Left lung (tissue), 10 donors: ENCODE results near the gene DNAH3. TPM values are rescaled to one million over a fixed set of nuclear protein-coding genes. Genes with fewer than 3 reads are reported as not detected.
"Not testable (repeated sequence)": the region's sequence is repeated elsewhere in the genome, so short reads cannot be mapped to it uniquely, and the experiment has no call there.

Experiments used
- ATAC-seq: fragments of 200-7000 bp; cut with Tn5 transposase; one replicate; pipeline ENCODE4 v1.9.1; 2020; ENCODE audit warnings: moderate library complexity
- DNase-seq, 4 donors: peaks; one replicate each; pipeline ENCODE4 v3.0.0-alpha.2; 2013 to 2020
- H3K27ac ChIP-seq, 2 donors: fragments of 200-600 bp; sonication (generic) in 1 of 2; one replicate each; pipeline versions ENCODE4 v1.5.0 to v1.8.0; 2020 to 2021
- H3K27me3 ChIP-seq, 2 donors: fragments of 200-600 bp; sonication (generic) in 1 of 2; one replicate each; pipeline versions ENCODE4 v1.5.0 to v1.8.0; 2020 to 2021
- H3K36me3 ChIP-seq, 2 donors: fragments of 200-600 bp; sonication (generic) in 1 of 2; one replicate each; pipeline versions ENCODE4 v1.5.0 to v1.8.0; 2020 to 2021
- H3K4me1 ChIP-seq, 2 donors: fragments of 200-600 bp; one replicate each; pipeline ENCODE4 v1.8.0; 2021
- H3K4me3 ChIP-seq, 2 donors: fragments of 200-600 bp; sonication (generic) in 1 of 2; one replicate each; pipeline versions ENCODE4 v1.5.0 to v1.8.0; 2020 to 2021; ENCODE audit warnings: mild to moderate bottlenecking in 1 of 2
- H3K9me3 ChIP-seq, 2 donors: fragments of 200-600 bp; sonication (generic) in 1 of 2; one replicate each; pipeline versions ENCODE4 v1.5.0 to v1.8.0; 2020 to 2021
- intact Hi-C, 2 donors: fragments of 100-400 bp; cut with DNase I; formaldehyde crosslinking; loops; one replicate each; pipeline versions ENCODE4 v1.11.2 to v1.14.2; 2022
- polyA plus RNA-seq, 6 donors: library from polyadenylated mRNA; unstranded; fragments of 120-200 nt; gene quantifications; one replicate each; pipeline ENCODE4 v1.2.1, GENCODE V29; 2013; ENCODE audit not compliant: insufficient read length in 6 of 6
- total RNA-seq, 2 donors: library from RNA; stranded (reverse); fragmentation: NEBNext Ultra II Directional; extraction: Animal tissue kit (Norgen Biotek cat#: 25700); gene quantifications; one replicate each; pipeline ENCODE4 v1.2.1, GENCODE V29; 2021
- TF ChIP-seq, protein P1 (sequence below), 2 donors: fragments of 200-600 bp; sonication (generic) in 1 of 2; IDR thresholded peaks; one replicate each; pipeline versions ENCODE4 v1.5.0 to v1.8.0; 2021; ENCODE audit warnings: antibody characterized with exemption in 2 of 2
- donor health status: DM: no; HTN: yes; CAD: no.
- donor health status: DM: no; HTN: no; CAD: no.

Gene DNAH3
- total and polyA plus RNA-seq, 8 donors, result 0.88 to 6.4 (median 3.2) TPM; not detected in 1

DNA sequence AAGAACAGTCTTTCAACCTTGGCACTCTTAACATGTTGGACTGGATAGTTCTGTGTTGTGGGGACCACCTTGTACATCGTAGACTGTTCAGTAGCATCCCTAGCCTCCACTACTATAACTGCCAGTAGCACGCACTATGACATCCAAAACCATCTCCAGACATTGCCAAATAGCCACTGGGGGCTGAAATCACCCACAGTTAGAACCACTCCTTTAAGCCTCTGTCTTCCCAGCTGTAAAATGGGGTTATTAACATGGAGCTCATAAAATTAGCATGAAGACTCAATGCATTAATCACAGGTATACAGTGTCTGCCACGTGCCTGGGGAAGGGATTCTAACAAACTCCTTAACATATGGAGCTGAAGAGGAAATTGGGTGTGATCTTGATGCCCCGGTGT is 200.4 kb downstream of the DNAH3 start:
- Histone ChIP-seq H3K27ac (no peak overlapping the region), H3K4me1 (no peaks in the 10 kb centered on the region), H3K9me3 (no peaks in the 10 kb centered on the region), H3K4me3 (no peak overlapping the region), H3K36me3 (no peaks in the 10 kb centered on the region), H3K27me3 (no peaks in the 10 kb centered on the region)
- TF ChIP-seq, protein P1, sequence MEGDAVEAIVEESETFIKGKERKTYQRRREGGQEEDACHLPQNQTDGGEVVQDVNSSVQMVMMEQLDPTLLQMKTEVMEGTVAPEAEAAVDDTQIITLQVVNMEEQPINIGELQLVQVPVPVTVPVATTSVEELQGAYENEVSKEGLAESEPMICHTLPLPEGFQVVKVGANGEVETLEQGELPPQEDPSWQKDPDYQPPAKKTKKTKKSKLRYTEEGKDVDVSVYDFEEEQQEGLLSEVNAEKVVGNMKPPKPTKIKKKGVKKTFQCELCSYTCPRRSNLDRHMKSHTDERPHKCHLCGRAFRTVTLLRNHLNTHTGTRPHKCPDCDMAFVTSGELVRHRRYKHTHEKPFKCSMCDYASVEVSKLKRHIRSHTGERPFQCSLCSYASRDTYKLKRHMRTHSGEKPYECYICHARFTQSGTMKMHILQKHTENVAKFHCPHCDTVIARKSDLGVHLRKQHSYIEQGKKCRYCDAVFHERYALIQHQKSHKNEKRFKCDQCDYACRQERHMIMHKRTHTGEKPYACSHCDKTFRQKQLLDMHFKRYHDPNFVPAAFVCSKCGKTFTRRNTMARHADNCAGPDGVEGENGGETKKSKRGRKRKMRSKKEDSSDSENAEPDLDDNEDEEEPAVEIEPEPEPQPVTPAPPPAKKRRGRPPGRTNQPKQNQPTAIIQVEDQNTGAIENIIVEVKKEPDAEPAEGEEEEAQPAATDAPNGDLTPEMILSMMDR (IDR thresholded peaks at IDR 0.05), result no peak
- DNase-seq (no peak), ATAC-seq (no peak)
- intact Hi-C loops, result no loop called here

DNA sequence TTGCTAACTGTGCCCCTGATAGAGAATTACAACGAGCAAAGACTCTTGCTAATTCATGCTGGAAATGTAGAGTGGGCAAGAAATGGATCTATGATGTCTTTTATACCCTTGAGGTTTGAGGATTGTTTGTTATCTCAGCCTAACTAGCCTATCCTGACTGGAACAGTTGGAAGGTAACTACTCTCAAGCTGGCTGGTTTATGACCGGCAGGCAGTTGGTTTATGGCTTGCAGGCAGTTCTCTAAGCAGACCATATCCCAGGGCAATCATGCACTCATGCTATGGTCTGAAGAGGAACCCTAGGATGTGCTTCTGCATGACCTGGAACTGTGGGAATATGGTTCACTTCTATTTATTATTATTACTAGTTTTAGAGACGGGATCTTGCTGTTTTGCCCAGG is 201.0 kb downstream of the DNAH3 start:
- H3K9me3 ChIP-seq, result no peaks in the 10 kb centered on the region
- no peaks in the 10 kb centered on the region for H3K36me3 ChIP-seq
- no peak overlapping the region for H3K27ac ChIP-seq
- no peaks in the 10 kb centered on the region for H3K4me1 ChIP-seq
- intact Hi-C loops, result no loop called here
- H3K4me3 ChIP-seq, result no peak overlapping the region
- TF ChIP-seq, protein P1 (IDR thresholded peaks at IDR 0.05), result no peak
- ATAC-seq (no peak), DNase-seq (no peak)
- H3K27me3 ChIP-seq, result no peaks in the 10 kb centered on the region

GRCh38 chr16:20948444-20948843 is 202.2 kb downstream of the DNAH3 start:
- no peaks in the 10 kb centered on the region for H3K9me3 ChIP-seq
- intact Hi-C loops, result no loop called here
- DNase-seq, result no peak
- no peaks in the 10 kb centered on the region for H3K4me1 ChIP-seq
- H3K27ac ChIP-seq, result no peak overlapping the region
- TF ChIP-seq, protein P1 (IDR thresholded peaks at IDR 0.05), result no peak
- ATAC-seq, result no peak
- no peaks in the 10 kb centered on the region for H3K27me3 ChIP-seq
- no peaks in the 10 kb centered on the region for H3K36me3 ChIP-seq
- no peak overlapping the region for H3K4me3 ChIP-seq

DNA sequence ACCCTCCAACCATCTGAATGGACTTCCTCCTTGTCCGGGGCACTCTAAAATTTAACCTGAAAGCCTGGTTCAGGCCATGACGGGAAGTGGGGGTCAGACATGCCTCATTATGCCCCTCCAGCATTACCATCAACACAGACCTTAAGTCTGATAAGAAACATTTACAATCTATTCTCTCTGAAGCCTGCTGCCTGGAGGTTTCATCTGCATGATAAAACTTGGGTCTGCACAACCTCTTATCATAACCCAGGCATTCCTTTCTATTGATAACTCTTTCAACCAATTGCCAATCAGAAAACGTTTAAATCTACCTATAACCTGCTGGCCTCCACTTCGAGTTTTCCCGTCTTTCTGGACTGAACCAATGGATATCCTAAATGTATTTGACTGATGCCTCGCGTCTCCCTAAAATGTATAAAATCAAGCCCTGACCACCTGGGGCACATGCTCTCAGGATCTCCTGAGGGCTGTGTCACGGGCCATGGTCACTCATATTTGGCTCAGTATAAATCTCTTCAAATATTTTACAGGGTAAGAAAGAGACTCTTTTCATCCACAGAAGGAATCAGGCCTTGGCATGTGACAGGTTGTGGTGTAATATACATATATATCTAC is 204.5 kb downstream of the DNAH3 start:
- H3K27ac ChIP-seq, result no peak overlapping the region
- TF ChIP-seq, protein P1 (IDR thresholded peaks at IDR 0.05), result no peak
- no peaks in the 10 kb centered on the region for H3K9me3 ChIP-seq
- ATAC-seq (no peak), DNase-seq (no peak)
- no peaks in the 10 kb centered on the region for H3K36me3 ChIP-seq
- peaks cover 0 to 7% of the 10 kb centered on the region in 2 donors for H3K4me1 ChIP-seq
- no peak overlapping the region for H3K4me3 ChIP-seq
- no peaks in the 10 kb centered on the region for H3K27me3 ChIP-seq
- intact Hi-C loops, result no loop called here

DNA sequence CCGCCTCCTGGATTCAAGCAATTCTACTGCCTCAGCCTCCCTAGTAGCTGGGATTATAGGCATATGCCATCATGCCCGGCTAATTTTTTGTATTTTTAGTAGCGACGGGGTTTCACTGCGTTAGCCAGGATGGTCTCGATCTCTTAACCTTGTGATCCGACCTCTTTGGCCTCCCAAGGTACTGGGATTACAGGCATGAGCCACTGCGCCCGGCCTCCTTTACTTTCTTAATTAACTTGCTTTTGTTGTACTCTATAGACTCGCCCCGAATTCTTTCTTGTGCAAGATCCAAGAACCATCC is 205.1 kb downstream of the DNAH3 start:
- H3K9me3 ChIP-seq, H3K27ac ChIP-seq, ATAC-seq, H3K36me3 ChIP-seq, H3K27me3 ChIP-seq, DNase-seq, intact Hi-C loops, H3K4me1 ChIP-seq, H3K4me3 ChIP-seq: not testable (repeated sequence)
